Tibial artery (tissue), 4 donors: Measurements from ENCODE around the gene BRAT1.

Experiments used
- DNase-seq, 2 donors: peaks; one replicate each; pipeline ENCODE4 v3.0.0-alpha.2; 2019
- H3K27ac ChIP-seq, 2 donors: fragments of 200-600 bp; sonication (generic) in 1 of 2; 1 replicate in 1 of 2; 2 replicates in 1 of 2; pipeline ENCODE4 v1.5.1; 2018 to 2019; ENCODE audit warnings: mild to moderate bottlenecking in 1 of 2
- H3K27me3 ChIP-seq, 2 donors: fragments of 200-600 bp; sonication (generic) in 1 of 2; one replicate each; pipeline versions ENCODE4 v1.5.1 to v1.6.0; 2016 to 2019
- H3K36me3 ChIP-seq, 3 donors: fragments of 200-600 bp; sonication (generic) in 2 of 3; one replicate each; pipeline ENCODE4 v1.5.1; 2016 to 2019; ENCODE audit warnings: mild to moderate bottlenecking in 2 of 3
- H3K4me1 ChIP-seq, 4 donors: fragments of 200-600 bp; sonication (generic) in 2 of 4; 1 replicate in 3 of 4; 2 replicates in 1 of 4; pipeline ENCODE4 v1.5.1; 2016 to 2019
- H3K4me3 ChIP-seq, 2 donors: fragments of 200-600 bp; sonication (generic) in 1 of 2; 1 replicate in 1 of 2; 2 replicates in 1 of 2; pipeline ENCODE4 v1.5.1; 2018 to 2019; ENCODE audit warnings: mild to moderate bottlenecking in 2 of 2
- H3K9me3 ChIP-seq, 3 donors: fragments of 200-600 bp; sonication (generic) in 1 of 3; one replicate each; pipeline ENCODE4 v1.5.1; 2016 to 2019
- intact Hi-C: fragments of 100-400 bp; cut with DNase I; formaldehyde crosslinking; loops from one replicate; pipeline ENCODE4 v1.15.0; 2023; ENCODE audit warnings: low total_unique reads
- TF ChIP-seq, protein P1 (sequence below), 2 experiments: fragments of 200-600 bp in 1 of 2; fragments of 450-650 bp in 1 of 2; IDR thresholded peaks; one replicate each; pipeline ENCODE4 v1.5.1; 2017 to 2019; ENCODE audit warnings: antibody characterized with exemption in 2 of 2, mild to moderate bottlenecking in 1 of 2, moderate library complexity in 1 of 2

Gene BRAT1

GRCh38 chr7:2523461-2523936 is 31.8 kb downstream of the BRAT1 start:
- TF ChIP-seq, protein P1, sequence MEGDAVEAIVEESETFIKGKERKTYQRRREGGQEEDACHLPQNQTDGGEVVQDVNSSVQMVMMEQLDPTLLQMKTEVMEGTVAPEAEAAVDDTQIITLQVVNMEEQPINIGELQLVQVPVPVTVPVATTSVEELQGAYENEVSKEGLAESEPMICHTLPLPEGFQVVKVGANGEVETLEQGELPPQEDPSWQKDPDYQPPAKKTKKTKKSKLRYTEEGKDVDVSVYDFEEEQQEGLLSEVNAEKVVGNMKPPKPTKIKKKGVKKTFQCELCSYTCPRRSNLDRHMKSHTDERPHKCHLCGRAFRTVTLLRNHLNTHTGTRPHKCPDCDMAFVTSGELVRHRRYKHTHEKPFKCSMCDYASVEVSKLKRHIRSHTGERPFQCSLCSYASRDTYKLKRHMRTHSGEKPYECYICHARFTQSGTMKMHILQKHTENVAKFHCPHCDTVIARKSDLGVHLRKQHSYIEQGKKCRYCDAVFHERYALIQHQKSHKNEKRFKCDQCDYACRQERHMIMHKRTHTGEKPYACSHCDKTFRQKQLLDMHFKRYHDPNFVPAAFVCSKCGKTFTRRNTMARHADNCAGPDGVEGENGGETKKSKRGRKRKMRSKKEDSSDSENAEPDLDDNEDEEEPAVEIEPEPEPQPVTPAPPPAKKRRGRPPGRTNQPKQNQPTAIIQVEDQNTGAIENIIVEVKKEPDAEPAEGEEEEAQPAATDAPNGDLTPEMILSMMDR (IDR thresholded peaks at IDR 0.05), result no peak
- H3K4me1 ChIP-seq, result peaks cover 0 to 74% (median 38%) of the 10 kb centered on the region in 4 donors
- no peak overlapping the region for H3K27ac ChIP-seq

DNA sequence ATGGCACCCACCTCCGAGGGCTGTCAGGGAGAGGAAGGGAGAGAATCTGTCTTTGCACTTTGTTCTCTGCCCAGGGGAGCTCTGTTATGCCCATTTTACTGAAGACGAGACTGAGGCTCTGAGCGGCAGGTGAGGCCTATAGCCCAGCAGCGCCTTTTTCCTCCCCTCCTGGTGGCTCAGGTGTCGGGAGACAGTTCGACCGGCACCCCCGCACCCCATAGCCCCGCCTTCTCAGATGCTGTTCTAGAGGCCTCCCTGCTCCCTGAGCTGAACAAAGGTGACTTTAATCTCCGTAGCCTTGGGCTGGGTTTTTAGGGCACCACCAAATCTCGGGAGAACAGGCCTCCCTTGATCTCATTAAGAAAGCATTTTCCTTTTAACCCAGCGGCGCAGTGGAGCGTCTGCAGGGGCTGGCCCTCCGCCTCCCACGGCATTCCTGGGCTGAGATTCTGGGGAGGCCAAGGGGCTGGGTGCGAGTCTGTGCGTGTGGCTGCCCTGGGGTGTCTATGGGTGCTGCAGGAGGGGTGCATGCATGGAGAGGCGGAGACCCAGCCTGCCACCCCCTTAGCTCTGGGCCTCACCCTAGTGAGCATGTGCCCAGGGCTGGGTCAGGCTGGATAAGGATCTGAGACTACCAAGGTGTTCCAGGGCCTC is 32.4 kb downstream of the BRAT1 start:
- H3K4me3 ChIP-seq, result peak overlapping the region; percentile 2 to 63
- intact Hi-C loops, result loop anchor here (5.0 kb wide), 1 partner anchor 39 kb away; no protein-coding TSS in a partner anchor
- peaks cover 0 to 78% (median 37%) of the 10 kb centered on the region in 4 donors for H3K4me1 ChIP-seq
- DNase-seq, result no peak
- no peak overlapping the region for H3K27ac ChIP-seq
- peaks cover 0 to 76% of the 10 kb centered on the region in 2 donors for H3K27me3 ChIP-seq
- TF ChIP-seq, protein P1 (IDR thresholded peaks at IDR 0.05), result no peak
- peaks cover 0 to 7% (median 7%) of the 10 kb centered on the region in 3 donors for H3K36me3 ChIP-seq
- no peaks in the 10 kb centered on the region for H3K9me3 ChIP-seq

More at GRCh38 chr7:2523461-2523936, 31.8 kb downstream of the BRAT1 start:
- no peak for DNase-seq
- Histone ChIP-seq H3K4me3 (peak overlapping the region in 1 of 2 donors; percentile 63), H3K36me3 (peaks cover 0 to 7% (median 7%) of the 10 kb centered on the region in 3 donors), H3K9me3 (no peaks in the 10 kb centered on the region), H3K27me3 (peaks cover 0 to 76% of the 10 kb centered on the region in 2 donors)
- intact Hi-C loops, result loop anchor here (5.0 kb wide), 1 partner anchor 39 kb away; no protein-coding TSS in a partner anchor

DNA sequence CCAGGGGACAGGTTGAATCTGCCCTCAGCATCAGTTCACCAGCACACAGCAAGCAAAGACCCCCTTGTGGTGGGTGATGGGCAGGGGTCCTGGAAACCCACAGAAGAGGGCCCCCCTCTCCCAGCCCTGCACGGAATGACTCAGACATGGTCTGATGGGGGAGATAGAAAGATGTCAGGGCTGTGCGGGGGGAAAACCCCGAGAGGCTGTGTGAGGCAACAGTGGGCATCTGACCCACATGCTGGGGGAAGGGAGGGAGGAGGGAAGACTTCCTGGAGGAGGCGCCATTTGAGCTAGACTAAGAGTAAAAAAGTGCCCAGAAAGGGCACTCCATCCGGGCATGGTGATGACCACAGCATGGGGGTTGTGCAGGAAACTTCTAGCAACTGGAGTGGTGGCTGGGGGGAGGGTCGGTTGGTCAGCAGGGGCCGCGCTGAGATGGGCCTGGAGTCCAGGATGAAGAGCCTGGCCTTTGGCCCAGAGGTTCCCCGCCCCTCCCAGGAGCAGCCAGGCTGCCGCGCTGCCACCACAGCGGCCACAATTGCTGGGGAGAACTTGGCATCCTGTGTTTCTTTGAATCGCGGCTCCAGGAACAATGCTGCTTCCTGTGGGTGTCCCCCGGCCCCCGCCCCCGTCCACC is 33.3 kb downstream of the BRAT1 start:
- peaks cover 0 to 7% (median 7%) of the 10 kb centered on the region in 3 donors for H3K36me3 ChIP-seq
- no peak overlapping the region for H3K27ac ChIP-seq
- H3K4me1 ChIP-seq, result peaks cover 0 to 70% (median 34%) of the 10 kb centered on the region in 4 donors
- intact Hi-C loops, result loop anchor here (5.0 kb wide), 1 partner anchor 40 kb away; no protein-coding TSS in a partner anchor
- DNase-seq, result no peak
- peak overlapping the region; percentile 50 to 63 for H3K4me3 ChIP-seq
- TF ChIP-seq, protein P1 (IDR thresholded peaks at IDR 0.05), result no peak
- H3K9me3 ChIP-seq, result no peaks in the 10 kb centered on the region
- H3K27me3 ChIP-seq, result peaks cover 0 to 73% of the 10 kb centered on the region in 2 donors

GRCh38 chr7:2521341-2521745 is 34.0 kb downstream of the BRAT1 start:
- Histone ChIP-seq H3K36me3 (peaks cover 0 to 7% (median 0%) of the 10 kb centered on the region in 3 donors), H3K4me1 (peaks cover 0 to 69% (median 34%) of the 10 kb centered on the region in 4 donors), H3K27ac (no peak overlapping the region), H3K27me3 (peaks cover 0 to 65% of the 10 kb centered on the region in 2 donors), H3K4me3 (peak overlapping the region; percentile 50 to 63), H3K9me3 (no peaks in the 10 kb centered on the region)
- TF ChIP-seq, protein P1 (IDR thresholded peaks at IDR 0.05), result no peak
- intact Hi-C loops, result loop anchor here (5.0 kb wide), 1 partner anchor 41 kb away; no protein-coding TSS in a partner anchor
- no peak for DNase-seq

- Histone ChIP-seq H3K4me3 (peak overlapping the region; percentile 50 to 63), H3K4me1 (peaks cover 0 to 69% (median 34%) of the 10 kb centered on the region in 4 donors), H3K9me3 (no peaks in the 10 kb centered on the region), H3K36me3 (peaks cover 0 to 2% (median 0%) of the 10 kb centered on the region in 3 donors), H3K27ac (no peak overlapping the region), H3K27me3 (peaks cover 0 to 60% of the 10 kb centered on the region in 2 donors)
- DNase-seq, result no peak
- TF ChIP-seq, protein P1 (IDR thresholded peaks at IDR 0.05), result no peak
- intact Hi-C loops, result loop anchor here (5.0 kb wide), 1 partner anchor 41 kb away; no protein-coding TSS in a partner anchor
Measured at GRCh38 chr7:2520761-2521290, 34.5 kb downstream of the BRAT1 start.
